GM18507 (cell line): Measurements from ENCODE around the gene MLST8.
"Not testable (repeated sequence)": the region's sequence is repeated elsewhere in the genome, so short reads cannot be mapped to it uniquely, and the experiment has no call there.

Experiments
- DNase-seq: peaks from one replicate; pipeline ENCODE4 v3.0.0; 2011; ENCODE audit warnings: low read depth; ENCODE audit not compliant: insufficient read length; ENCODE audit errors: extremely low spot score
- FAIRE-seq: peaks from 2 replicates; lab custom pipeline; 2011; peaks lifted over from hg19 to GRCh38; lab: Jason Lieb, UNC

The MLST8 gene

DNA sequence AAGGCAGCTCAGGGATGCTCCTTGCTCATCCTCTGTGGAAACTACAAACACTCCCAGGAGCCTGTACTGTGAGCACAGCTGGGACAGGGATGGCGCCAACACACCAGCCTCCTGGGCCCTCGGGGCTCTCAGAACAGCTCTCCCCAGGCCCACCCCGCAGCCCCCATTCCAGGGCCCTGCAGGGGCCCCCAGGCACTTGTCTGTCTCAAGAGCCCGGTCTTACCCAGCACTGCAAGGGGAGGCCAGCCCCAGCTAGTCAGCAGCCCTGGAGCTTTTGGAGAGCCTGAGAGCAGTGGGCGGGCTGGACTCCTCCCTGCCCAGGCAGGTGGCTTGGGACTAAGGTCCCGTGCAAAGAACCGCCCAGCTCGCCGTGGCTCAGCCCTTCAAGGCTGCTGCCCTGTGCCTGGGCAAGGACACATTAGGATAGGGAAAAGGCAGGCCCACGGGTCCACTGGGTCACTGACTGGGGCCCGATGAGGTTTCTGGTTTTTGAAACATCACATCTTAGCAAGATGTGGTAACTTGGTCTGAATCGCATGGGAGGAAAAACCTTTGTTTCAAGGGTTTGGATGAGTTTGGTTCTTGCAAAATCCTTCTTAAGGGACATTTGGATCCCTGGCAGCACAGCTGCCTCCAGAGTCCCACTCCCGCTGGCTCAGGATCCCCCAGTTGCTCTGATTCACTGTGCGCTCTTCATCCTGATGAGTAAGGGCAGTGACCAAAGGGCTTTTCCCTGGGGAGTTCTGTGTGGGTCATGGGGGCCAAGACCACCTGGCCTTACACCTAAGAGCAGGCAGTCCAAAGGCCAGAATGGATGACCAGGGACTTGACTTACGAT is 33.8 kb downstream of the MLST8 start:
- DNase-seq (no peak), FAIRE-seq (no peak)

DNA sequence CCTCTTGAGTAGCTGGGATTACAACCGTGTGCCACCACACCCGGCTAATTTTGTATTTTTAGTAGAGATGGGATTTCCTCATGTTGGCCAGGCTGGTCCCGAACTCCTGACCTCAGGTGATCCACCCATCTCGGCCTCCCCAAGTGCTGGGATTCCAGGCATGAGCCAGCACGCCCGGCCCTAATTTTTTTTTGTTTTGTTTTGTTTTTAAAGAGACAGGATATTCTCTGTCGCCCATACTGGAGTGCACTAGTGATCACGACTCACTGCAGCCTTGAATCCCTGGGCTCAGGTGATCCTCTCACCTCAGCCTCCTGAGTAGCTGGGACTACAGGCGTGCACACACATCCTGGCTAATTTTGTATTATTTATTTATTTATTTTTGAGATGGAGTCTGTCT is 35.1 kb downstream of the MLST8 start:
- DNase-seq, FAIRE-seq: not testable (repeated sequence)

DNA sequence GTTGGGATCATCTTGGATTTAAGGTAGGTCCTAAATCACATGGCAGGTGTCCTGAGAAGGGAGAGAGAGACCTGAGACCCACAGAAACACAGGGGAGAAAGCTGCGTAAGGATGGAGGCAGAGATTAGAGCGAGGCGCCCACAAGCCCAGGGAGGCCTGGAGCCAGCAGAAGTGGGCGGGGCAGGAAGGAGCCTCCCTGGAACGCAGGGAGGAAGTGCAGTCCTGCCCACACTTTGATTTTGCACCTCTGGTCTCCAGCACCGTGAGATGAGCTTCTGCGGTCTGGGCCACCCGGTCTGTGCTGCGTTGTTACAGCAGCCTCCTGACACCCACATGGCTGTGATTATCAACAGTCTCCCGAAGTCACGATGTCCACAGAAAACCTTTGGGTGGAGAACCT is 37.3 kb downstream of the MLST8 start:
- no peak for DNase-seq
- no peak for FAIRE-seq

DNA sequence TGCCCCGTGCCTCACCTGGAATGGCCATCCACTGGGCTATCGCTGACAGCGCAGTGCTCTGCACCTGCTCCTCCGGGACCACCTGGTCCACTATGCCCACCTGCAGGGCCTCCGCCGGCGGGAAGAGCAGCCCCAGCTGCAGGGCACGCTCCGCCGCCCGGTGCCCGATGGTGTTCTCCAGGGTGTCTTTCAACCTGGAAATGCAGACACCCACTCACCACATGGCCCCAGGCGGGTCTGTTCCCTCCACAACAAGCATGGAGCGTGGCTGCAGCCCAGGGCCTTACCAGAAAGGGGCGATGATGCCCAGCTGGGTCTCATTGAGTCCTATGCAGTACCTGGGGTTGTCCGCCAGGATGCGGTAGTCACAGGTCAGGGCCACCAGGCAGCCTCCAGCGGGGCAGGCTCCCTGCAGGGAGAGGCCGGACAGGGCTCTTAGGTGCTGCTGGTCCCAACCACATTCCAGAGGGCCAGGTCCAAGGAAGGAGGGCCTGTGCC is 37.8 kb downstream of the MLST8 start:
- FAIRE-seq (no peak), DNase-seq (no peak)

DNA sequence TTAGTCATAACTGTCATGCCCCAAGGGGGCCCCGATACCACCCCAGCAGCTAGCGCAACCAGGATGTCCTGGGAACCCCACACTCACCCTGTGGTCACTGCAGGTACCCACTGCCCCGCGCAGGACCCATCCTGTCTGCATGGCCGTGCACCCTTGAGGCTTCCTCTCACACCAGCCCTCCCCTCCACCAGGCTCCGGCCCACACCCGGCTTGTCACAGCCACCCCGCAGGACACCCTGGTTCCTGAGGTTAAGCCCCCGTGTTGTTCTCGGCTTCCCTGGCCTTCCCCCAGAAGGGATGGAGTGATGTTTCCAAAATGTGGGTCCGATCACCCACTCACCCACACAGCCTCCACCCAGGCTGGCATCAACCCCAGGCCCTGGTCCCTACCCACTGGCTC is 38.5 kb downstream of the MLST8 start:
- DNase-seq = no peak
- FAIRE-seq = no peak

DNA sequence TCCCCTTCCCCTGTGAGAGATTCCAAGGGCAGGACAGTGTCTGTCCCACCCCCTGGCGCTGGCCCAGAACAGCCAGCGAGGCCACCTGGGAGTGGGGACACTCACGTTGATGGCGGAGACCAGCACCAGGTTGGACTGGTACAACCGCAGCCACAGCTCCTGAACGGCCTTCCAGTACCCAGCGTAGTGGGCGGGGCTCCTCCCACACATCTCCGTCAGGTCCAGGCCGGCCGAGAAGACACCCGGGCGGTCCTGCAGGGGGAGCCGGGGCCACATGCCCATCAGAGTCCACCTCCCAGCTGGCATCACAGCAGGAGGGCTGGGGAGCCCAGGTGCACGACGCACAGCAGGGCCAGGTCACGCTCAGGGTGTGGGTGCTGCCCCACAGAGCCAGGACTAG is 39.0 kb downstream of the MLST8 start:
- DNase-seq = no peak
- FAIRE-seq = no peak

DNA sequence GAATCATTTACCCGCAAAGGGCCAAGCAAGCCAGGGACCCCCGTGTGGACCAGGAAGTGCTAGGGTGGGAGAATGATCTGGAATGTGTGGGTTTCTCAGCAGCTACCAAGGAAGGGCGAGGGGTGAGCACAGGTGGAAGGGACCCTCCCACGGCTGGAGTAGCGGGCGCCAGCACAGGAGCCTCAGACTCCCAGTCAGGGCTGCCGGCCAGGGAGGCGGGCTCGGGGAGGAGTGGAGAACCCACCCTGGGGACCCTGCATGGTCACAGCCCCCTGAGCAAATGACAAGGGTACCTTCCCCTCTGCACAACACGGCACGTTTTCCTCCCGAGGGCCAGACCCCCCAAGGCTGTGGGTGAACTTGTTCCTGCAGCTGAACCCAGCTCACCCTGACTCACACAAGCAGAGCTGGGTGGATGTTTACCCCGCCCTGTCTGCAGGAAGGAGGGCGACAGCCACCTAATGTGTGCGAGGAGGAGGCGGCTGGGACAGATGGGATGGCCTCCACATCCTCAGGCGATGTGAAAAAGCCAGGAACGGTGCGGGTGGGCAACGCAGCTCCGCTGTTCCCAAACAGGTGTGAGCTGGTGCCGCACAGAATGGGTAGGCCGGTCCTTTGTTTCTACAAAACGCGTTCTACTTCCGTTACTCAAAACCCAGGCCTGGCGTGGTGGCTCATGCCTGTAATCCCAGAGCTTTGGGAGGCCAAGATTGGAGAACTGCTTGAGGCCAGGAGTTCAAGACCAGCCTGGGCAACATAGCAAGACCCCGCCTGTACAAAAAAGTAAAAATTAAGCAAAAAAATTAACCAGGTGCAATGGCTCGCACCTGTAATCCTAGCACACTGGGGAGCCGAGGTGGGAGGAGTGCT is 39.9 kb downstream of the MLST8 start:
- DNase-seq (no peak), FAIRE-seq (no peak)

DNA sequence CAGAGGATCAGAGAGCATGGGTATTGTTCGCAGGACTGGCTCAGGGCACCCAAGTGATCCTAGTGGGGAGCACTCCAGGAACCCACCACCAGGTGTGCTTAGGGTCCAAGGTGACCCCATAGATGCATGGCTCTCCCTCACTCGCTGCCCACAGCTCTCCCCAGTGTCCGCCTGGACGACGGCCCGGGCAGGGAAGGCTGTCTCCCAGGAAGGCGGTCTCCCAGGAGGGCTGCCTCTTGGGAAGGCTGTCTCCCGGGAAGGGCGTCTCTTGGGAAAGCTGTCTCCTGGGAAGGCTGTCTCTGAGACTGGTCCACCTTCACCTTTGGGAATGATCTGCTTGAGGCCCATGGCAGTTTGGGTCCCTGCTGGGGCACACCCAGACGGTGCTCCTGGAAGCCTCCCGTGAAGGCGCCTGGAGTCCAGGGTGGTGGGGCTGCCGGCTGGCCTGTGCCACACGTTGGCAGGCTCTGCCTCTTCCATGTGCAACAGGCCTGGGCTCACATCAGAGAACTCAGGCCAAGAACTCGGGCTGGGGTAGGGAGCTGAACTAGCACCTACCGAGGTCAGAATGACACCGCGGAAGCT is 41.1 kb downstream of the MLST8 start:
- no peak for FAIRE-seq

DNA sequence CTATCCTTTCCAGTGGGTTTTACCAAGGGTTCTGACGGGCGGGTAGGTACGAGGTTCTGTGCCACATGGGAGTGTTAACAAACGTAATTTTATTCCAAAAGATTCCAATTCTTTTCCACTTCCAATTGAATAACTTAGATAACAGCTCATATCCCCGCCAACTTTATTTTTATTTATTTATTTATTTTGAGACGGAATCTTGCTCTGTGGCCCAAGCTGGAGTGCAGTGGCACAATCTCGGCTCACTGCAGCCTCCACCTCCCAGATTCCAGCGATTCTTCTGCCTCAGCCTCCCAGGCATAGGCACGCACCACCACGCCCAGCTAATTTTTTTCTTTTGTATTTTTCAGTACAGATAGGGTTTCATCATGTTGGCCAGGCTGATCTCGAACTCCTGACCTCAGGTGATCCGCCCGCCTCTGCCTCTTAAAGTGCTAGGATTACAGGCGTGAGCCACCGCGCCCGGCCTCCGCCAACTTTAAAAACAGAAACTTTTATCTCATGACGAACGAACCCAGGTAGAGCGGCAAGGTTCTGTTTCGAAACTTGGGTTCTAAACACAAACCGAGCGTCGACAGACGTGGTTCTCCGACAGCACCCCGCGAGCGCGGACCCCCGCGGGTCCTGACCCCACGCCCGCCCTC is 45.5 kb downstream of the MLST8 start:
- no peak for DNase-seq

More for the DNA sequence above, 41.1 kb downstream of the MLST8 start:
- DNase-seq = no peak

DNA sequence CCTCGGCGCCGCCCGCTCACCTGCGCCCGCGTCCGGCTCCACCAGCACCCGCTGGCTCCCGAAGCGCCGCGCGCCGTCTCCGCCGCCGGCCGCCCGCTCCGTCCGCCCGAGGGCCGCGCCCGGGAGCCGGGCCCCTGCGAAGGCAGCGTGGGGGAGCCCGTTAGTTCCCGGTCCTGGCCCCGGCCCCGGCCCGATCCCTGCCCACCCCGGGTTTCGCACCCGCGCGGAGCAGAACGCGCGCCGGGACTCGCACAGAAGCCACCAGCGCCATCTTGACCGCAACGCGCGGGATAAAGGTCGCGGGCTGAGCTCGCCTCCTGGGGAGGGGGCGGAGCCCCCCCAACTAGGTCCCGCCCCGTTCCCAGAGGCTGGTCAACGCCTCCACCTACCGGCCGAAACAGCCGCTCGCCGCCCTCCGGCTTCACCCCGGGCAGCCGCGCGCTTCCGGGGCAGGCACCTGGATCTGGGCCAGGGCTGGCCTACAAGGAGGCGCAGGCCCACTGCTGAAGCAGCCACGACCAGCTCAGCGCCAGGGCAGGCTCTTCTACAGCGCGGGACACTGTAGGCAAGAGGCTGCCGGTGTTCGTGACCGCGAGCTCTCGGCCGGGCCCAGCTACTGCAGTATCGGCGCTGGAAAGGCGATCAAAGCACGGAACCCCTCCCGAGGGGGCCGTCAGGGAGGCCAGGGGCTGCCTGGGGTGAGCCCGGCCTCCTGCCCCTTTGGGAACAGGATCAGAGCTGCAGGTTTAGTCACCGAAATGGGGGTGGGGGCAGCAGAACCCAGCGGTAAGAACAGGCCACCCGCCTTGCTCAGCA is 46.2 kb downstream of the MLST8 start, which contains the start of gene ECI1:
Gene ECI1, minus strand, starts transcription at position 292 of the 816 bp plus-strand sequence. Its CDS starts 21 bp downstream, at position 271.
- DNase-seq = peak; percentile 100
- peak; percentile 91 for FAIRE-seq

More for the DNA sequence above, 45.5 kb downstream of the MLST8 start:
- FAIRE-seq = peak; percentile 66

DNA sequence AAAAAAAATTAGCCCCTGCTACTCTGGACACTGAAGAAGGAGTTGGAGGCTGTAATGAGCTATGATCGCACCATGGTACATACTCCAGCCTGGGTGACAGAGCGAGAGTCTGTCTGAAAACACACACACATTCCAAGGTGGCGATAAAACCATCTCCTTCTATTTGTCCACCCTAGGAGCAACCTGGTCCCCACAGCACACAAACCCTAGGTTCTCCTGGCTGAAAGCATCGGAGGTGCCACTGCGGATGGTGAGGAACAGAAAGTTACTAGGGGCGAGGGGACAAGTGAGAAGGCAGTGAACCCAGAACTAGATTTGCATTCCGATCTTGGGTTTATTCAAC is 47.5 kb downstream of the MLST8 start:
- DNase-seq = no peak
- FAIRE-seq = peak; percentile 9

DNA sequence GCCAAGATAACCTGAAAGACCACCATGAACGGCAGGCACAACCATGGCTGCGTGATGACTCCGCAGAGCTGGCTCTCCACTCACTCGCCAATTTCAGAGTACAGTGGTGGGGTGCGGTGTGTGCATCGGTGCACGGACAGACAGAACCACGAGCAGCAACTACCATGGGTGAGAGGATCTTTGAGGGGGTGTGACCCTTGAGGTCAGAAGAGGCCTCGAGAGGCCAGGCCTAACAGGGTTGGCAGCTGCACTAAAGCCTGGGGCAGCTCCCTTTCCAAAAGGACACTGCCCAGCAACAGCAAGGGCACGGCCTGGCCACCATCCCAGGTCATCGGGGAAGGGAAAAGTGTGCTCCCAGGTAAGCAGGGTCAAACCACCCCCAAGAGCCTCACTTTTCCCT is 48.0 kb downstream of the MLST8 start:
- DNase-seq = no peak
- no peak for FAIRE-seq

DNA sequence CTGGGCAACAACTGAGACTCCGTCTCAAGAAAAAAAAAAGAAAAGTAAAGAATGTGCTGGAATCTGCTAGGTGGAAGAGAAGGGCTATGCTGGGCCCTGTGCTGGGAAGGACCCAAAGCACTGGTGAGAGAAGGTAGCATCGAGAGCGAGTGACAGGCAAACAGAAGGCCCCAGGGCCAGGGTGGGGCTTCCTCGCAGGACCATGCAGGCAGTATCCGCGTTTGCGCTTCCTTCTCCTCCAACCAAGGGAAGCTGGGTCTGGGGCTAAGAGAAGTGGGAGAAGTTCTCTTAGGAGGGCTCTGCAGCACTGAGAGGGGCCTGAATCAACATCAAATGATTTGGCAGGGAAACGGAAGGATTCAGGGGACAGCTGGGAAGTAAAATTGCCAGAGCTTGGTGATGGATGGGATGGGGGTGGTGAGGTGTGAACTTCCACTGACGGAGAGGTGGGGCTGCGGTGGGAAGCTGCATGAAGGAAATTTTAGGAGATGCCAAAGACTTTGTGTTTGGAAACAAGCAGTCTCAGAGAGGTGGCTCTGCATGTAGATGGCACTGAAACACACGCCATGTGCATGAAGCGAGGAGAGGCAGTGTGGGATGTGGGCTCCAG is 51.4 kb downstream of the MLST8 start:
- DNase-seq = no peak
- no peak for FAIRE-seq

DNA sequence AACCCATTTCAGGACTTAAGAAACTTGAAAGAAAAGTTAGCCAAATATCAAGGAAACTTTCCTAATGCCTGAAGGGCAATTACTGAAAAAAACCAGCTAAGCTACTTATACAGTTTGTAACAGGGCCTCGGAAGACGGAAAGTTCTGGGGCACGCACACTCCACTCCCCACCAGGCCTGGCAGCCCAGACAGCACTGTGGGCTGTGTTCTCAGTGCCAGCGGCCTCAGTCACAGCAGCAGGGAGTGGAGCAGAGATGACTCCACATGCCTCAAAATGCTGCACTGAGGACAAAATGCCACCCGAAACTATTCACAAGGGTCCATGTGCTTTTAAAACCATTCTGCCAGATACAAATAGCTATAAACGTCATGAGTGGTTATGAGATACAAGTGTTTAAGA is 52.5 kb downstream of the MLST8 start:
- no peak for DNase-seq
- FAIRE-seq = no peak

DNA sequence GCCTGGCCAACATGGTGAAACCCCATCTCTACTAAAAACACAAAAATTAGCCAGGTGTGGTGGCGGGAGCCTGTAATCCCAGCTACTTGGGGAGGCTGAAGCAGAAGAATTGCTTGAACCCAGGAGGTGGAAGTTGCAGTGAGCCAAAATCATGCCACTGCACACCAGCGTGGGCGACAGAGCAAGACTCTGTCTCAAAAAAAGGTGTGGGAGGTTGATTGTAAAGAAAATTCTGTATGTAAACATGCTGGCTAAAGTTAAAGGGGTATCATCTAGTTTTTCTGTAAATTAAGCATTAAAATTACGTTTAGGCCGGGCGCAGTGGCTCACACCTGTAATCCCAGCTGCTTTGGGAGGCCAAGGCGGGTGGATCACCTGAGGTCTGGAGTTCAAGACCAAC is 53.3 kb downstream of the MLST8 start:
- not testable (repeated sequence) for DNase-seq, FAIRE-seq
